Lung (tissue), 12 donors: ENCODE data around the gene DDX46. TPM values are rescaled to one million over a fixed set of nuclear protein-coding genes. Genes with fewer than 3 reads are reported as not detected.
A peak's percentile ranks its signal among the peaks of the same experiment; 100 is the strongest.

Source experiments
- ATAC-seq: fragments of 200-7000 bp; cut with Tn5 transposase; one replicate; pipeline ENCODE4 v1.9.1; 2020; ENCODE audit warnings: moderate number of reproducible peaks; ENCODE audit not compliant: insufficient read depth, low FRiP score
- DNase-seq, 3 donors: peaks; one replicate each; pipeline ENCODE4 v3.0.0-alpha.2; 2013 to 2017
- H3K27ac ChIP-seq, 2 donors: one replicate each; pipeline ENCODE4 v1.5.1; 2013; ENCODE audit warnings: mild to moderate bottlenecking in 2 of 2, moderate library complexity in 2 of 2, control low read depth in 1 of 2, inconsistent platforms in 1 of 2, low read depth in 1 of 2, low read length in 1 of 2
- H3K27me3 ChIP-seq, 3 donors: one replicate each; pipeline ENCODE4 v1.5.1; 2013; ENCODE audit warnings: low read length in 2 of 3; ENCODE audit not compliant: control insufficient read depth in 3 of 3, insufficient read depth in 3 of 3
- H3K36me3 ChIP-seq, 4 donors: one replicate each; pipeline ENCODE4 v1.5.1; 2013; ENCODE audit warnings: low read length in 4 of 4, mild to moderate bottlenecking in 1 of 4, moderate library complexity in 1 of 4; ENCODE audit not compliant: control insufficient read depth in 4 of 4, insufficient read depth in 4 of 4
- H3K4me1 ChIP-seq, 5 donors: one replicate each; pipeline ENCODE4 v1.5.1; 2013; ENCODE audit warnings: low read length in 5 of 5, mild to moderate bottlenecking in 2 of 5, moderate library complexity in 1 of 5; ENCODE audit not compliant: control insufficient read depth in 5 of 5, insufficient read depth in 5 of 5
- H3K4me3 ChIP-seq: one replicate; pipeline ENCODE4 v1.5.1; 2013; ENCODE audit warnings: mild to moderate bottlenecking, control low read depth, moderate library complexity
- H3K9ac ChIP-seq, 2 donors: one replicate each; pipeline ENCODE4 v1.5.1; 2013; ENCODE audit warnings: low read length in 2 of 2, control low read depth in 1 of 2; ENCODE audit not compliant: insufficient read depth in 1 of 2
- H3K9me3 ChIP-seq, 4 donors: one replicate each; pipeline ENCODE4 v1.5.1; 2013; ENCODE audit warnings: low read length in 3 of 4, mild to moderate bottlenecking in 1 of 4, moderate library complexity in 1 of 4; ENCODE audit not compliant: control insufficient read depth in 4 of 4, insufficient read depth in 3 of 4
- WGBS, 2 donors: extraction: QIAGEN DNeasy Blood & Tissue Kit; methylation state at CpG; one replicate each; pipeline ENCODE4 v1.1.7; 2013; 5-methylcytosine and 5-hydroxymethylcytosine counted together
- polyA plus RNA-seq, 2 donors: library from polyadenylated mRNA; stranded (reverse); fragments of 200-250 nt; gene quantifications; one replicate each; pipeline ENCODE4 v1.2.1, GENCODE V29; 2013
- total RNA-seq, 2 donors: library from RNA; depleted of rRNA in 1 of 2; stranded (reverse); fragments of >200 nt in 1 of 2; gene quantifications; one replicate each; pipeline ENCODE4 v1.2.1, GENCODE V29; 2014 to 2021
- TF ChIP-seq, protein P1 (sequence below): IDR thresholded peaks from 2 replicates; pipeline ENCODE4 v1.5.1; 2012; ENCODE audit warnings: mild to moderate bottlenecking; ENCODE audit errors: control extremely low read depth, extremely low read depth
- donor health status: control.
- donor health status: control.
- donor health status: Bipolar disorder and iron deficiency.
- donor health status: healthy.
- donor health status: DM: yes; HTN: yes; CAD: no.

Gene DDX46
- total and polyA plus RNA-seq, 4 donors: 21.8 to 73.8 (median 31.5) TPM

DNA sequence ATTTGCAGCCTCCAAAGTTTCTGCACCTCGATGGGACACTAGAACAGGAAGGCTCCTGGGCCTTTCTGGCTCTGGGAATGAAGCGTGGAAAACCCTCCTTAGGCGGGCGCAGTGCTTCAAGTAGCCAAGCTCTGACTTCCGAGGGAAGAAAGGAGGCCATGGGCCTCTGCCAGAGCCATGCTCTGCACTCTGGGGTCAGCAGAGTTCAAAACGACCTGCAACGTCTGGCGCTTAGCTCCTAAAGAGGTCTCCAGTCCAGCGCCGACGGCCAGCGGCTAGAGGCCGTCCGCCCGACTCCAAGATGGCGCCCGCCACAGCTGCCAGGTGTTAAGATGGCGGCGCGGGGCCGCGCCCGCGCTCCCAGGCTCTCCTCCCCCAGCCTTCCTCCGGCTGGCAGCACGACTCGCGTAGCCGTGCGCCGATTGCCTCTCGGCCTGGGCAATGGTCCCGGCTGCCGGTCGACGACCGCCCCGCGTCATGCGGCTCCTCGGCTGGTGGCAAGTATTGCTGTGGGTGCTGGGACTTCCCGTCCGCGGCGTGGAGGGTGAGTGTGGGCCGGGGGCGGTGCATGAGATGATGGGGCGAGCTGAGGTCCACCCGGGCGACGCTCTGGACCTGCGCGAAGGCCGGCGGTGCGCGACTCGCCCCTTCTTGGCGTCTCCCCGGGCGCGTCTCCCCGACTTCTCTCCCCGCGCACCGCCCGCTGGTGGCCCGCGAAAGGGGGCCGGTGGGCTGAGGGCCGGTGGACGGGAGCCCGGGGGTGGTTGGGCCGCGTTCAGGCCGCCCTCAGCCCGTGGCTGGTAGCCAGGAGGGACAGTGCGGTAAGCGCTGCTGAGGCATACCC is 115.6 kb downstream of the DDX46 start, which contains the start of gene TXNDC15:
Gene TXNDC15 (plus strand): TSS at position 385 of the 844 bp plus-strand sequence. CDS start 57 bp downstream, at position 442.
- Histone ChIP-seq H3K9me3 (no peaks in the 10 kb centered on the region), H3K9ac (peak within 1 kb of the TSS; percentile 51 to 89), H3K4me1 (peaks cover 0 to 6% (median 0%) of the 10 kb centered on the region in 5 donors), H3K27ac (peak within 1 kb of the TSS; percentile 85 to 98), H3K36me3 (peaks cover 0 to 2% (median 0%) of the 10 kb centered on the region in 4 donors), H3K27me3 (no peaks in the 10 kb centered on the region), H3K4me3 (peak within 1 kb of the TSS; percentile 87)
- TF ChIP-seq, protein P1, sequence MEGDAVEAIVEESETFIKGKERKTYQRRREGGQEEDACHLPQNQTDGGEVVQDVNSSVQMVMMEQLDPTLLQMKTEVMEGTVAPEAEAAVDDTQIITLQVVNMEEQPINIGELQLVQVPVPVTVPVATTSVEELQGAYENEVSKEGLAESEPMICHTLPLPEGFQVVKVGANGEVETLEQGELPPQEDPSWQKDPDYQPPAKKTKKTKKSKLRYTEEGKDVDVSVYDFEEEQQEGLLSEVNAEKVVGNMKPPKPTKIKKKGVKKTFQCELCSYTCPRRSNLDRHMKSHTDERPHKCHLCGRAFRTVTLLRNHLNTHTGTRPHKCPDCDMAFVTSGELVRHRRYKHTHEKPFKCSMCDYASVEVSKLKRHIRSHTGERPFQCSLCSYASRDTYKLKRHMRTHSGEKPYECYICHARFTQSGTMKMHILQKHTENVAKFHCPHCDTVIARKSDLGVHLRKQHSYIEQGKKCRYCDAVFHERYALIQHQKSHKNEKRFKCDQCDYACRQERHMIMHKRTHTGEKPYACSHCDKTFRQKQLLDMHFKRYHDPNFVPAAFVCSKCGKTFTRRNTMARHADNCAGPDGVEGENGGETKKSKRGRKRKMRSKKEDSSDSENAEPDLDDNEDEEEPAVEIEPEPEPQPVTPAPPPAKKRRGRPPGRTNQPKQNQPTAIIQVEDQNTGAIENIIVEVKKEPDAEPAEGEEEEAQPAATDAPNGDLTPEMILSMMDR: no peak
- peak; percentile 96 for ATAC-seq
- DNase-seq: peak; percentile 91 to 95 (median 91)
- 2 to 3% methylated on average over 76 to 79 of the region's 79 CpGs for WGBS, 2 donors

GRCh38 chr5:134874831-134875655 is 116.5 kb downstream of the DDX46 start:
- peak overlapping the region; percentile 85 to 98 for H3K27ac ChIP-seq
- H3K27me3 ChIP-seq: no peaks in the 10 kb centered on the region
- DNase-seq (peak; percentile 62 to 77 (median 72)), ATAC-seq (peak; percentile 65)
- WGBS, 2 donors: 12 to 22% methylated on average over 20 of the region's 20 CpGs
- H3K4me3 ChIP-seq: peak overlapping the region; percentile 87
- H3K36me3 ChIP-seq: peaks cover 0 to 2% (median 1%) of the 10 kb centered on the region in 4 donors
- peaks cover 0 to 6% (median 0%) of the 10 kb centered on the region in 5 donors for H3K4me1 ChIP-seq
- H3K9me3 ChIP-seq: no peaks in the 10 kb centered on the region
- TF ChIP-seq, protein P1: no peak
- peak overlapping the region; percentile 51 to 89 for H3K9ac ChIP-seq

DNA sequence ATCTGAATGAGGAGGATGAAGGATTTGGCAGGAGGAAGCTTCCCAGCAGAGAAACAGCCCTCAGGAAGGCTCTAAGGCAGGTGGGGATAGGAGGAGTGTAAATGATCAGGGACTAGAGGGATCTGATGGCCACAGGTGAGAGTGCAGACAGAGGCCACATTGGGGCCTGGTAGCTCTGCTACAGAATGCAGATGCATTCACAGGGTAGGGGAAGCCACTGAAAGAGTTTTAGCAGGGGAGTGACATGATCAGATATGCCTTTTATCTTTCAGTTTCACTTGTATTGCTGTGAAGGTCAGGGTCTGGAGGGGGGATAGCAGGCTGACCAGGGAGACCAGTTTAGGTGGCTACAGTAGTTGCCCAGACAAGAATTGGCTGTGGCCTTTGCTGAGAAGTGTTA is 118.6 kb downstream of the DDX46 start:
- H3K9ac ChIP-seq: no peak overlapping the region
- ATAC-seq: no peak
- TF ChIP-seq, protein P1: no peak

More for the DNA sequence above, 118.6 kb downstream of the DDX46 start:
- H3K27ac ChIP-seq: no peak overlapping the region
- no peaks in the 10 kb centered on the region for H3K9me3 ChIP-seq
- H3K36me3 ChIP-seq: peaks cover 0 to 2% (median 1%) of the 10 kb centered on the region in 4 donors
- DNase-seq: no peak
- H3K4me1 ChIP-seq: peaks cover 0 to 6% (median 0%) of the 10 kb centered on the region in 5 donors
- no peak overlapping the region for H3K4me3 ChIP-seq
- H3K27me3 ChIP-seq: no peaks in the 10 kb centered on the region
